Measurements from ENCODE around the gene NEK11. TPM values are rescaled to one million over a fixed set of nuclear protein-coding genes. Genes with fewer than 3 reads are reported as not detected.

NEK11 gene
- total RNA-seq, 1 donor from 2014 or later = 1.9 TPM

DNA sequence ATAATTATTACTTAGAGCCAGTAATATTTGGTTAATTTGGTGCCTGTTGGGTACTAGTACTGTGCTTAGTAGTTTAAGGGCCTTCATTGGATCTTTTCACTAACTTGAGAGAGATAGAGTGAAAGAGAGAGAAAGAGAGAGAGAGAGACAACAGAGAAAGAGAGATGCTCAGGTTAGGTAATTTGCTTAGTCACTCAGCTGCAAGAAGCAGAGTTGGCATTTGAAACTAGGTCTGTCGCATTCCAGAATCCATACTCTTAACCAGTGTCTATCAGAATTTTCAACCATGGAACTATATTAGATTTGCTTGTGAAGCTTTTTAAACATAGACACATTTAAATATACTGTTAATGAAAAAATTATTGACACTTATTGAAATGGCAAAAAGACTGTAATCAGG, 323.8 kb downstream of the NEK11 start:
- Mint-ChIP-seq H3K36me3 (ENCODE audit: low read depth) (no peaks in the 10 kb centered on the region), H3K27ac (no peak overlapping the region), H3K4me3 (no peak overlapping the region), H3K9me3 (no peaks in the 10 kb centered on the region), H3K27me3 (no peaks in the 10 kb centered on the region), H3K4me1 (peaks cover 13% of the 10 kb centered on the region)
- CTCF ChIA-PET = no interaction called here
- no peak for DNase-seq
- TF ChIP-seq, protein P1, sequence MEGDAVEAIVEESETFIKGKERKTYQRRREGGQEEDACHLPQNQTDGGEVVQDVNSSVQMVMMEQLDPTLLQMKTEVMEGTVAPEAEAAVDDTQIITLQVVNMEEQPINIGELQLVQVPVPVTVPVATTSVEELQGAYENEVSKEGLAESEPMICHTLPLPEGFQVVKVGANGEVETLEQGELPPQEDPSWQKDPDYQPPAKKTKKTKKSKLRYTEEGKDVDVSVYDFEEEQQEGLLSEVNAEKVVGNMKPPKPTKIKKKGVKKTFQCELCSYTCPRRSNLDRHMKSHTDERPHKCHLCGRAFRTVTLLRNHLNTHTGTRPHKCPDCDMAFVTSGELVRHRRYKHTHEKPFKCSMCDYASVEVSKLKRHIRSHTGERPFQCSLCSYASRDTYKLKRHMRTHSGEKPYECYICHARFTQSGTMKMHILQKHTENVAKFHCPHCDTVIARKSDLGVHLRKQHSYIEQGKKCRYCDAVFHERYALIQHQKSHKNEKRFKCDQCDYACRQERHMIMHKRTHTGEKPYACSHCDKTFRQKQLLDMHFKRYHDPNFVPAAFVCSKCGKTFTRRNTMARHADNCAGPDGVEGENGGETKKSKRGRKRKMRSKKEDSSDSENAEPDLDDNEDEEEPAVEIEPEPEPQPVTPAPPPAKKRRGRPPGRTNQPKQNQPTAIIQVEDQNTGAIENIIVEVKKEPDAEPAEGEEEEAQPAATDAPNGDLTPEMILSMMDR (IDR thresholded peaks at IDR 0.05) = no peak
- POLR2A ChIA-PET = no interaction called here
- intact Hi-C loops (cut with micrococcal nuclease) = no loop called here
- ATAC-seq (ENCODE audit: low read depth) = no peak

DNA sequence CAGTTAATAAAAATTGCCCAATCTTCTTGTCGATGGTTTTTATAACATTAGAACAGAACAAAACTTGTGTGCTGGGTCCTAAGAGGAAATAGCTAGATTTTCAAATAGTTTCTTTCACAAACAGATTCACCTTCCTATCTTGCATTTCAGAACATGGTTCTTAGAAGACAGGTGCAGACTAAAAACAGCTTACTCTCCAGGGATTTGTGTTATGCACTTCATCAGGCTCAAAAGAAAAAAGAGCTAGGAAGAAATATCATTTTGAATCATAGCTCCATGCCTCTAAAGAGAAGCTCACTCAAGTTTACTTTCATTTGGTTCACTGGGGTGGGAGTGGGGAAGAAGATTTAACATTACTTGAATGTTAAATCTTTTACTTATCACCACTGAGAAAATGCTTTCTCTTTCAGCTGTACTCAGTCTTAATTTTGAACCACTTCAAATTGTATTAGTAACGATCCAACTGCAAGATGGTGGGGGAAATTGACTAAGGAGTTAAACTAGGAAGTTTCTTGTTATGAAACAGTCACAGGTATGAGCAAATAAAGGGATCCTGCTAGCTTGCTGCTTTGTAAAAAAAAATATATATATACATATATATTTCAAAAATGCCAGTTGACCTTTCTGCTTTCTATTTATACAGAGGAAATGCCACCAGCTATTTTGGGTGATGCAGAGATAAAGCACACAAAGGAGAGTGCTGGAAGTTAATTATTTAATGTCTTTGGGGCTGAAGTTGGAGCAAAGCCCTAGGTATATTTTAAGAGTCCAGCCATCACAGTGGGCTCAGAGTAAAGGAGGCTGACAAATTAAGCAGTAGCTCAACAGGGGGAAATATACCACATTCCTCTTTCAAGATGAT, 326.6 kb downstream of the NEK11 start:
- ChIA-PET POLR2A (no interaction called here), CTCF (no interaction called here)
- Mint-ChIP-seq H3K27me3 (no peaks in the 10 kb centered on the region), H3K36me3 (ENCODE audit: low read depth) (no peaks in the 10 kb centered on the region), H3K27ac (no peak overlapping the region), H3K4me3 (no peak overlapping the region), H3K4me1 (peaks cover 13% of the 10 kb centered on the region), H3K9me3 (no peaks in the 10 kb centered on the region)
- TF ChIP-seq, protein P1 (IDR thresholded peaks at IDR 0.05) = no peak
- intact Hi-C loops (cut with micrococcal nuclease) = no loop called here
- ATAC-seq (ENCODE audit: low read depth) (no peak), DNase-seq (no peak)

DNA sequence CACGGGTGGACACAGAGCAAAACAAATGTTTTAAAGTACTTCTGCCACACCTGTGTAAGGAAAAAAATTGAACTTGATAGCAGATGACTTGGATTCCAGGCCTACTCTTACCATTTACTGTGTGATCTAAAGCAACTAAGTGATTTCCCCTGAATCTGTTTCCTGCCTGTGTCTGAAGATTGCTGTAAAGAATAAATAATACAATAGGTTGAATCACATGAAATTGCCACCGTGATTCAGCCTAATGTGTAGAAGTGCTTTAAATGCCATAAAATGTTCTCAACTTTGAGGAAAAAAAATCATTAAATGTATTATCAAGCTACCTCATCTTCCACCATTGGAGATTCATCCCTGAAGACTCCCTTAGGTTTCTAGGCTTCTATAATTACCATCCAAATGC, 327.3 kb downstream of the NEK11 start:
- Mint-ChIP-seq H3K27ac (no peak overlapping the region), H3K4me3 (no peak overlapping the region), H3K27me3 (no peaks in the 10 kb centered on the region), H3K36me3 (ENCODE audit: low read depth) (no peaks in the 10 kb centered on the region), H3K9me3 (no peaks in the 10 kb centered on the region), H3K4me1 (peaks cover 13% of the 10 kb centered on the region)
- ChIA-PET CTCF (no interaction called here), POLR2A (no interaction called here)
- TF ChIP-seq, protein P1 (IDR thresholded peaks at IDR 0.05) = no peak
- intact Hi-C loops (cut with micrococcal nuclease) = no loop called here
- DNase-seq (no peak), ATAC-seq (ENCODE audit: low read depth) (no peak)

DNA sequence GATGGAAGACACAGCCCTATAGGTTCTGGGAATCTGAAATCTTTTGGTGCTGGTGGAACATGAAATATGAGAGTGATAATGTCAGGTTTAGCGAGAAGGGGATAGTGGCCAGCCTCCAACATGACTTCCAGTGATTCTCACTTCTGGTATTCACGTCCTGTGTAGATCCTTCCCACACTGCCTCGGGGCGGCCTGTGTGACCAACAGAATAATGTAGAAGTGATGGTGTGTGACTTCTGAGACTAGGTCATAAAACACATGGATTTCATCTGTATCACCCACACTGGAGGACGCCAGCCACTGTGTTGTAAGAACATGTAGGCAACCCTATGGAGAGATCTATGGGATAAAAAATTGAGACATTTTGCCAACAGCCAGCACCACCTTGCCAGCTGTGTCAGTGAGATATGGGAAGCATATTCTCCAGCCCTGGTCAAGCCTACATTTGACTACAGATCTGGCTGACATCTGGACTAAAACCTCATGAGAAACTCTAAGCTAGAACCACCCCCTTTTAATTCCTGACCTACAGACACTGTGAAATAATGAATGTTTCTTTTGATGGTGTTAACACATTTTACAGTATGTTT, 329.4 kb downstream of the NEK11 start:
- TF ChIP-seq, protein P1 (IDR thresholded peaks at IDR 0.05) = no peak
- H3K27ac Mint-ChIP-seq = no peak overlapping the region
- DNase-seq = no peak
- intact Hi-C loops (cut with micrococcal nuclease) = no loop called here
- no peak for ATAC-seq (ENCODE audit: low read depth)
- ChIA-PET CTCF (no interaction called here), POLR2A (no interaction called here)
- H3K36me3 Mint-ChIP-seq (ENCODE audit: low read depth) = no peaks in the 10 kb centered on the region
- H3K4me1 Mint-ChIP-seq = peaks cover 14% of the 10 kb centered on the region
- H3K9me3 Mint-ChIP-seq = no peaks in the 10 kb centered on the region
- H3K27me3 Mint-ChIP-seq = no peaks in the 10 kb centered on the region
- no peak overlapping the region for H3K4me3 Mint-ChIP-seq

DNA sequence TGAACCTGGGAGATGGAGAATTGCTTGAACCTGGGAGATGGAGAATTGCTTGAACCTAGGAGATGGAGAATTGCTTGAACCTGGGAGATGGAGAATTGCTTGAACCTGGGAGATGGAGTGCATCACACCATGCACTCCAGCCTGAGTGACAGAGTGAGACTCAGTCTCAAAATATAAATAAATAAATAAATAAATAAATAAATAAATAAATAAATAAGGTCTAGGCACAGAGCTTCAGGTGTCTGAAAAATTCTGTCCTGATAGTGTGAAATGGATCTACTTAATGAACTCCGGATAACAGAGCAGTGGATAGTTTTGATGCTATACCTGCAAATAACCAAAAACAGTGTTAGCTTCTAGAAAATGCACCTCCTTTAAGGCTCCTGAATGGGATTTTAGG, 330.6 kb downstream of the NEK11 start:
- no peak overlapping the region for H3K4me3 Mint-ChIP-seq
- no peaks in the 10 kb centered on the region for H3K9me3 Mint-ChIP-seq
- peaks cover 1% of the 10 kb centered on the region for H3K27me3 Mint-ChIP-seq
- ChIA-PET CTCF (no interaction called here), POLR2A (no interaction called here)
- intact Hi-C loops (cut with micrococcal nuclease) = no loop called here
- H3K4me1 Mint-ChIP-seq = peaks cover 21% of the 10 kb centered on the region
- no peak for ATAC-seq (ENCODE audit: low read depth)
- no peak for DNase-seq
- no peak overlapping the region for H3K27ac Mint-ChIP-seq
- H3K36me3 Mint-ChIP-seq (ENCODE audit: low read depth) = no peaks in the 10 kb centered on the region
- TF ChIP-seq, protein P1 (IDR thresholded peaks at IDR 0.05) = no peak

Data from activated B cell treated with CpG ODN at 0.5 μM for 24 hours (primary cell).